Measurements from ENCODE around the gene UPK3A. TPM values are rescaled to one million over a fixed set of nuclear protein-coding genes. Genes with fewer than 3 reads are reported as not detected.

Gene UPK3A
- total RNA-seq, 4 donors from 2014 or later: not detected

GRCh38 chr22:45338795-45339194 lies 54.0 kb downstream of the UPK3A start:
- no peak overlapping the region for H3K27ac ChIP-seq
- 82 to 89% methylated on average over 7 of the region's 7 CpGs for WGBS, 2 donors
- no peaks in the 10 kb centered on the region for H3K27me3 ChIP-seq
- intact Hi-C loops (cut with DNase I): no loop called here
- no peak for DNase-seq
- H3K36me3 ChIP-seq: peaks cover 4 to 92% (median 16%) of the 10 kb centered on the region in 3 donors
- no peaks in the 10 kb centered on the region for H3K9me3 ChIP-seq
- H3K4me3 ChIP-seq: no peak overlapping the region
- peaks cover 27 to 41% (median 33%) of the 10 kb centered on the region in 3 donors for H3K4me1 ChIP-seq
- TF ChIP-seq POLR2A (IDR thresholded peaks at IDR 0.05) (no peak), CTCF (IDR thresholded peaks at IDR 0.05) (no peak)

- Histone ChIP-seq H3K4me1 (peaks cover 19 to 26% (median 21%) of the 10 kb centered on the region in 3 donors), H3K27ac (no peak overlapping the region), H3K36me3 (peaks cover 4 to 85% (median 16%) of the 10 kb centered on the region in 3 donors), H3K4me3 (no peak overlapping the region), H3K27me3 (no peaks in the 10 kb centered on the region), H3K9me3 (no peaks in the 10 kb centered on the region)
- intact Hi-C loops (cut with DNase I): no loop called here
- TF ChIP-seq CTCF (IDR thresholded peaks at IDR 0.05): no peak
- no peak for TF ChIP-seq POLR2A (IDR thresholded peaks at IDR 0.05)
- no peak for DNase-seq
- 78 to 83% methylated on average over 8 of the region's 8 CpGs for WGBS, 2 donors
Observed at GRCh38 chr22:45340323-45340722, 55.6 kb downstream of the UPK3A start.

- no peak overlapping the region for H3K4me3 ChIP-seq
- TF ChIP-seq POLR2A (IDR thresholded peaks at IDR 0.05): no peak
- TF ChIP-seq CTCF (IDR thresholded peaks at IDR 0.05): no peak
- 86% methylated on average over 6 of the region's 6 CpGs; no CpG with 5 or more reads in 1 of the 2 donors for WGBS, 2 donors
- no peak for DNase-seq
- no peaks in the 10 kb centered on the region for H3K9me3 ChIP-seq
- H3K27me3 ChIP-seq: no peaks in the 10 kb centered on the region
- peaks cover 4 to 73% (median 16%) of the 10 kb centered on the region in 3 donors for H3K36me3 ChIP-seq
- H3K27ac ChIP-seq: no peak overlapping the region
- intact Hi-C loops (cut with DNase I): no loop called here
- H3K4me1 ChIP-seq: peaks cover 7 to 14% (median 12%) of the 10 kb centered on the region in 3 donors
Observed at GRCh38 chr22:45341498-45341897, 56.7 kb downstream of the UPK3A start.

GRCh38 chr22:45343143-45343542 lies 58.4 kb downstream of the UPK3A start:
- no peak for TF ChIP-seq POLR2A (IDR thresholded peaks at IDR 0.05)
- TF ChIP-seq CTCF (IDR thresholded peaks at IDR 0.05): no peak
- intact Hi-C loops (cut with DNase I): no loop called here
- no peak overlapping the region for H3K27ac ChIP-seq
- no peaks in the 10 kb centered on the region for H3K27me3 ChIP-seq
- no peak for DNase-seq
- H3K36me3 ChIP-seq: peaks cover 4 to 58% (median 16%) of the 10 kb centered on the region in 3 donors
- H3K9me3 ChIP-seq: no peaks in the 10 kb centered on the region
- H3K4me1 ChIP-seq: no peaks in the 10 kb centered on the region
- no peak overlapping the region for H3K4me3 ChIP-seq
- WGBS, 2 donors: 90 to 95% methylated on average over 7 to 8 of the region's 8 CpGs

GRCh38 chr22:45344334-45344733 lies 59.6 kb downstream of the UPK3A start:
- Histone ChIP-seq H3K36me3 (peaks cover 4 to 46% (median 16%) of the 10 kb centered on the region in 3 donors), H3K4me1 (no peaks in the 10 kb centered on the region), H3K27me3 (no peaks in the 10 kb centered on the region), H3K27ac (no peak overlapping the region), H3K4me3 (no peak overlapping the region), H3K9me3 (no peaks in the 10 kb centered on the region)
- DNase-seq: no peak
- TF ChIP-seq POLR2A (IDR thresholded peaks at IDR 0.05) (no peak), CTCF (IDR thresholded peaks at IDR 0.05) (no peak)
- WGBS, 2 donors: 57 to 84% methylated on average over 5 of the region's 5 CpGs
- intact Hi-C loops (cut with DNase I): no loop called here

Other genes starting within 250 kb of the UPK3A start
- gene NUP50, start 121.0 kb upstream of the UPK3A start, total RNA-seq: 10 to 100 TPM; 53.7 to 96.4 (median 59.9) TPM
- 10 to 100 TPM; 33.1 to 40.2 (median 38.1) TPM for gene KIAA0930, start 44.1 kb upstream of the UPK3A start, total RNA-seq
- 10 to 100 TPM; 12.5 to 95.4 (median 18.8) TPM for gene FAM118A, start 25.0 kb downstream of the UPK3A start, total RNA-seq
- not detected for gene SMC1B, start 128.7 kb downstream of the UPK3A start, total RNA-seq
- gene RIBC2, start 128.7 kb downstream of the UPK3A start, total RNA-seq: under 1 TPM in 3 of 4 donors, not detected in 1; 0.19 to 0.76 (median 0.75) TPM
- 100 to 1,000 TPM in 2 of 4 donors, 10 to 100 TPM in 2; 33.7 to 546 (median 86.3) TPM for gene FBLN1, start 217.9 kb downstream of the UPK3A start, total RNA-seq